HepG2 (cell line): ENCODE measurements around the gene VAC14. TPM values are rescaled to one million over a fixed set of nuclear protein-coding genes. Genes with fewer than 3 reads are reported as not detected.
A peak's percentile ranks its signal among the peaks of the same experiment; 100 is the strongest.

Experiments used
- ATAC-seq: fragments of 200-7000 bp; cut with Tn5 transposase; 3 replicates; pipeline ENCODE4 v1.9.1; 2020; ENCODE audit warnings: mild to moderate bottlenecking, moderate library complexity
- BruUV-seq: library from RNA; stranded (reverse); fragments of 400-500 nt; replicated peaks from 2 replicates; lab custom pipeline; 2021; lab: Mats Ljungman, UMichigan
- CTCF ChIA-PET: fragments of 300-600 bp; formaldehyde crosslinking; extraction: SDS; loops from one replicate; lab custom pipeline; 2021; ENCODE audit warnings: low total read pairs, inconsistent platforms, low intra/inter-chr PET ratio; lab: Yijun Ruan, JAX
- POLR2A ChIA-PET: fragments of 350-600 bp; sonication (Branson Sonifier 250); formaldehyde crosslinking; loops from one replicate; lab custom pipeline; 2020; ENCODE audit warnings: antibody characterized with exemption, inconsistent platforms; lab: Yijun Ruan, JAX
- DNase-seq: peaks from one replicate; pipeline ENCODE4 v3.0.0-alpha.2; 2015; ENCODE audit warnings: low spot score
- FAIRE-seq: peaks from 3 replicates; lab custom pipeline; 2011; peaks lifted over from hg19 to GRCh38; lab: Jason Lieb, UNC
- H2AFZ ChIP-seq: one replicate; pipeline ENCODE4 v1.6.1; 2011; ENCODE audit warnings: low read length, inconsistent platforms
- H3K27ac ChIP-seq: fragments of 300-600 bp; 3 replicates; pipeline ENCODE4 v1.8.0; 2011; ENCODE audit warnings: mixed run types, mild to moderate bottlenecking, mixed read lengths, low read length, inconsistent platforms; ENCODE audit not compliant: insufficient read depth; ENCODE audit errors: extremely low read length
- H3K27me3 ChIP-seq, 2 experiments: fragments of 200-600 bp in 1 of 2; 2 replicates in 1 of 2; 3 replicates in 1 of 2; pipeline versions ENCODE4 v1.6.0 to v1.8.0; 2011; ENCODE audit warnings: low read length in 2 of 2, mild to moderate bottlenecking in 2 of 2, moderate library complexity in 2 of 2, inconsistent platforms in 1 of 2; ENCODE audit not compliant: insufficient read depth in 2 of 2, control insufficient read depth in 1 of 2
- H3K36me3 ChIP-seq, 2 experiments: fragments of 200-600 bp in 1 of 2; replicated peaks in 1 of 2; 2 replicates in 1 of 2; 3 replicates in 1 of 2; pipeline versions ENCODE4 v1.5.1 to v1.8.0; 2011; ENCODE audit warnings: low read length in 2 of 2, inconsistent platforms in 1 of 2; ENCODE audit not compliant: insufficient read depth in 2 of 2, control insufficient read depth in 1 of 2
- H3K4me1 ChIP-seq: 2 replicates; pipeline ENCODE4 v1.5.1; 2012; ENCODE audit warnings: low read length, inconsistent platforms; ENCODE audit not compliant: insufficient read depth
- H3K4me2 ChIP-seq: 2 replicates; pipeline ENCODE4 v1.6.0; 2011; ENCODE audit warnings: low read depth, low read length, inconsistent platforms
- H3K4me3 ChIP-seq, 3 experiments: fragments of 200-600 bp in 1 of 3; sonication (generic), shearing (Covaris generic) in 1 of 3; replicated peaks in 1 of 3; 2 replicates each; pipeline ENCODE4 v1.5.1; 2011 to 2016; ENCODE audit warnings: low read length in 3 of 3, inconsistent platforms in 2 of 3, low read depth in 2 of 3, mild to moderate bottlenecking in 2 of 3, control low read depth in 1 of 3, mixed read lengths in 1 of 3; ENCODE audit not compliant: insufficient read depth in 1 of 3
- H3K79me2 ChIP-seq: one replicate; pipeline ENCODE4 v1.6.1; 2011; ENCODE audit warnings: low read length, inconsistent platforms; ENCODE audit not compliant: insufficient read depth
- H3K9ac ChIP-seq: 2 replicates; pipeline ENCODE4 v1.6.0; 2011; ENCODE audit warnings: mild to moderate bottlenecking, low read depth, low read length, inconsistent platforms; ENCODE audit not compliant: insufficient read depth
- H3K9me3 ChIP-seq: 2 replicates; pipeline ENCODE4 v1.5.1; 2012; ENCODE audit warnings: mild to moderate bottlenecking, low read length
- H4K20me1 ChIP-seq: 2 replicates; pipeline ENCODE4 v1.6.0; 2011; ENCODE audit warnings: inconsistent platforms, mild to moderate bottlenecking, low read length, moderate library complexity; ENCODE audit not compliant: insufficient read depth
- CBX1 ChIP-seq: IDR thresholded peaks from one replicate; pipeline ENCODE4 v1.6.1; 2016; ENCODE audit warnings: antibody characterized with exemption, low read depth
- CSRNP1 ChIP-seq: sonication (generic); formaldehyde crosslinking; IDR thresholded peaks from 2 replicates; pipeline ENCODE4 v1.8.1; 2023; ENCODE audit warnings: mild to moderate bottlenecking, missing genetic modification reagents
- ETV5 ChIP-seq: IDR thresholded peaks from 2 replicates; pipeline ENCODE4 v1.6.1; 2018; ENCODE audit warnings: missing biosample characterization, missing genetic modification reagents, inconsistent platforms, borderline replicate concordance
- IRF9 ChIP-seq: sonication (generic); formaldehyde crosslinking; IDR thresholded peaks from 2 replicates; pipeline ENCODE4 v1.8.0; 2022; ENCODE audit warnings: missing genetic modification reagents, mild to moderate bottlenecking, borderline replicate concordance
- TEAD3 ChIP-seq: optimal IDR thresholded peaks from 2 replicates; pipeline ENCODE3; 2016; ENCODE audit warnings: borderline replicate concordance
- WIZ ChIP-seq: sonication (generic); formaldehyde crosslinking; IDR thresholded peaks from 2 replicates; pipeline ENCODE4 v1.5.1; 2020; ENCODE audit warnings: mild to moderate bottlenecking, missing genetic modification reagents
- ZNF18 ChIP-seq: sonication (generic); formaldehyde crosslinking; IDR thresholded peaks from 2 replicates; pipeline ENCODE4 v1.8.0; 2022; ENCODE audit warnings: mild to moderate bottlenecking, missing genetic modification reagents; ENCODE audit not compliant: insufficient replicate concordance
- ZNF501 ChIP-seq: sonication (generic); formaldehyde crosslinking; IDR thresholded peaks from 2 replicates; pipeline ENCODE4 v1.5.1; 2020; ENCODE audit warnings: mild to moderate bottlenecking, moderate library complexity, missing genetic modification reagents
- WGBS: methylation state at CpG from one replicate; pipeline ENCODE4 v1.1.6; 2017; ENCODE audit warnings: low lambda C conversion rate; 5-methylcytosine and 5-hydroxymethylcytosine counted together
- in situ Hi-C: cut with HindIII; loops from 2 replicates; pipeline ENCODE4 v1.10.0; 2017; ENCODE audit warnings: low pct_unique_long_range_greater_than_20kb; ENCODE audit not compliant: extremely low pct_ligation_motif_present
- intact Hi-C: fragments of 100-400 bp; cut with micrococcal nuclease; formaldehyde crosslinking; loops from one replicate; pipeline ENCODE4 v1.10.0; 2022; ENCODE audit not compliant: unreplicated experiment
- polyA plus RNA-seq, 8 experiments: library from polyadenylated mRNA; depleted of rRNA in 3 of 8; stranded (reverse) in 7 of 8; unstranded in 1 of 8; fragments of >200 nt; fragmentation: Illumina TruSeq in 4 of 8; extraction: Trizol in 4 of 8; gene quantifications; 2 replicates each; pipeline versions ENCODE4 v1.2.1 to v1.2.3, GENCODE V29; 2011 to 2016; ENCODE audit warnings: low read depth in 4 of 8, missing spikeins in 1 of 8, mixed read lengths in 1 of 8; ENCODE audit not compliant: insufficient read depth in 1 of 8
- total RNA-seq, 5 experiments: library from RNA; depleted of rRNA; stranded (reverse); fragments of >200 nt; fragmentation: Illumina TruSeq; extraction: Trizol; gene quantifications; 2 replicates each; pipeline ENCODE4 v1.2.3, GENCODE V29; 2016; ENCODE audit warnings: low read depth in 1 of 5

Gene VAC14
- total and polyA plus RNA-seq, 2 of the 13 experiments (the other 11 are each of a cell fraction or from before 2014, with no cell fraction given) = 23.5 to 24.6 TPM

GRCh38 chr16:70694868-70695218 lies 106.1 kb downstream of the VAC14 start:
- CTCF ChIA-PET = no interaction called here
- H3K9ac ChIP-seq = no peak overlapping the region

GRCh38 chr16:70694088-70694867 lies 106.7 kb downstream of the VAC14 start:
- intact Hi-C loops (no loop called here), in situ Hi-C loops (no loop called here)
- Histone ChIP-seq H2AFZ (no peak overlapping the region), H3K79me2 (no peaks in the 10 kb centered on the region), H3K9ac (no peak overlapping the region), H3K27me3 (no peaks in the 10 kb centered on the region), H3K27ac (no peak overlapping the region), H3K4me3 (no peak overlapping the region), H3K4me2 (no peak overlapping the region), H3K9me3 (no peaks in the 10 kb centered on the region), H3K4me1 (peaks cover 60% of the 10 kb centered on the region), H4K20me1 (no peaks in the 10 kb centered on the region), H3K36me3 (peaks cover 4 to 8% of the 10 kb centered on the region in 2 experiments; a peak in 2 of 5 replicates)
- ChIA-PET CTCF (no interaction called here), POLR2A (interaction anchor here (2.6 kb wide), 1 partner anchor 31 kb away, joined by 14 read pairs; no protein-coding TSS in a partner anchor)
- FAIRE-seq = no peak
- ATAC-seq = no peak
- DNase-seq = no peak
- BruUV-seq = no TSS peak
- WGBS = 91% methylated on average over 17 of the region's 17 CpGs
- TF ChIP-seq ETV5 (no peak), ZNF501 (no peak), TEAD3 (CRISPR knock-in tag) (peak; percentile 78), IRF9 (CRISPR knock-in tag) (no peak), CSRNP1 (CRISPR knock-in tag) (no peak), CBX1 (no peak), WIZ (CRISPR knock-in tag) (no peak)

More at GRCh38 chr16:70694868-70695218, 106.1 kb downstream of the VAC14 start:
- no TSS peak for BruUV-seq
- H4K20me1 ChIP-seq = no peaks in the 10 kb centered on the region
- H3K27ac ChIP-seq = no peak overlapping the region
- POLR2A ChIA-PET = interaction anchor here (0.8 to 2.6 kb wide), 5 partner anchors 8 to 30 kb away, joined by 3 to 14 read pairs (median 9); no protein-coding TSS in a partner anchor
- no peak for FAIRE-seq
- intact Hi-C loops = no loop called here
- H2AFZ ChIP-seq = no peak overlapping the region
- peaks cover 7 to 8% of the 10 kb centered on the region in 2 experiments; a peak in 2 of 5 replicates for H3K36me3 ChIP-seq
- no peaks in the 10 kb centered on the region for H3K9me3 ChIP-seq
- peaks cover 54% of the 10 kb centered on the region for H3K4me1 ChIP-seq
- no peak for DNase-seq
- no peaks in the 10 kb centered on the region for H3K27me3 ChIP-seq
- H3K4me2 ChIP-seq = no peak overlapping the region
- ATAC-seq = no peak
- no peak for TF ChIP-seq ZNF18 (CRISPR knock-in tag)
- TF ChIP-seq, all 625 proteins: peak for 0
- Histone ChIP-seq H3K79me2 (no peaks in the 10 kb centered on the region), H3K4me3 (no peak overlapping the region)
- 100% methylated on average over 2 of the region's 4 CpGs for WGBS
- in situ Hi-C loops = no loop called here
